Ishikawa (cell line): ENCODE results near the gene NBDY.

ENCODE experiments used
- CEBPB ChIP-seq: IDR thresholded peaks from 2 replicates; pipeline ENCODE4 v1.6.1; 2012
- CREB1 ChIP-seq: IDR thresholded peaks from 2 replicates; pipeline ENCODE4 v1.6.1; 2012; ENCODE audit warnings: low read depth
- EGR1 ChIP-seq: IDR thresholded peaks from 2 replicates; pipeline ENCODE4 v1.6.1; 2012
- EP300 ChIP-seq: IDR thresholded peaks from 2 replicates; pipeline ENCODE4 v1.6.1; 2012; ENCODE audit warnings: borderline replicate concordance
- FOXM1 ChIP-seq: IDR thresholded peaks from 2 replicates; pipeline ENCODE4 v1.6.1; 2012; ENCODE audit warnings: low read depth, borderline replicate concordance
- NFIC ChIP-seq: IDR thresholded peaks from 2 replicates; pipeline ENCODE4 v1.6.1; 2012
- RAD21 ChIP-seq: IDR thresholded peaks from 2 replicates; pipeline ENCODE4 v1.6.1; 2012; ENCODE audit warnings: low read depth
- REST ChIP-seq: IDR thresholded peaks from 2 replicates; pipeline ENCODE4 v1.6.1; 2012; ENCODE audit warnings: low read depth, mild to moderate bottlenecking
- TAF1 ChIP-seq: IDR thresholded peaks from 2 replicates; pipeline ENCODE4 v1.6.1; 2012; ENCODE audit warnings: low read depth, mild to moderate bottlenecking
- TCF12 ChIP-seq: IDR thresholded peaks from 2 replicates; pipeline ENCODE4 v1.6.1; 2012; ENCODE audit warnings: low read depth
- TEAD4 ChIP-seq: IDR thresholded peaks from 2 replicates; pipeline ENCODE4 v1.6.1; 2012
- YY1 ChIP-seq: IDR thresholded peaks from 2 replicates; pipeline ENCODE4 v1.6.1; 2012; ENCODE audit warnings: low read depth
- ZBTB7A ChIP-seq: IDR thresholded peaks from 2 replicates; pipeline ENCODE4 v1.6.1; 2012; ENCODE audit warnings: low read depth
- TF ChIP-seq, protein P1 (sequence below): IDR thresholded peaks from 2 replicates; pipeline ENCODE4 v1.6.1; 2012
- TF ChIP-seq, protein P2 (sequence below): IDR thresholded peaks from 2 replicates; pipeline ENCODE4 v1.6.1; 2012

NBDY gene

GRCh38 chrX:56812515-56813105 is 83.6 kb downstream of the NBDY start:
- TF ChIP-seq TEAD4 (no peak), NFIC (no peak), YY1 (no peak), CREB1 (no peak), EGR1 (no peak), RAD21 (no peak), CEBPB (no peak), TAF1 (no peak), REST (no peak), EP300 (no peak), FOXM1 (no peak), TCF12 (no peak)
- TF ChIP-seq, protein P1, sequence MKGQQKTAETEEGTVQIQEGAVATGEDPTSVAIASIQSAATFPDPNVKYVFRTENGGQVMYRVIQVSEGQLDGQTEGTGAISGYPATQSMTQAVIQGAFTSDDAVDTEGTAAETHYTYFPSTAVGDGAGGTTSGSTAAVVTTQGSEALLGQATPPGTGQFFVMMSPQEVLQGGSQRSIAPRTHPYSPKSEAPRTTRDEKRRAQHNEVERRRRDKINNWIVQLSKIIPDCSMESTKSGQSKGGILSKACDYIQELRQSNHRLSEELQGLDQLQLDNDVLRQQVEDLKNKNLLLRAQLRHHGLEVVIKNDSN = no peak

- TF ChIP-seq EGR1 (no peak), TAF1 (no peak), NFIC (no peak), YY1 (no peak)
- TF ChIP-seq, protein P1 = no peak
Observed at GRCh38 chrX:56813318-56813837, 84.3 kb downstream of the NBDY start.

DNA sequence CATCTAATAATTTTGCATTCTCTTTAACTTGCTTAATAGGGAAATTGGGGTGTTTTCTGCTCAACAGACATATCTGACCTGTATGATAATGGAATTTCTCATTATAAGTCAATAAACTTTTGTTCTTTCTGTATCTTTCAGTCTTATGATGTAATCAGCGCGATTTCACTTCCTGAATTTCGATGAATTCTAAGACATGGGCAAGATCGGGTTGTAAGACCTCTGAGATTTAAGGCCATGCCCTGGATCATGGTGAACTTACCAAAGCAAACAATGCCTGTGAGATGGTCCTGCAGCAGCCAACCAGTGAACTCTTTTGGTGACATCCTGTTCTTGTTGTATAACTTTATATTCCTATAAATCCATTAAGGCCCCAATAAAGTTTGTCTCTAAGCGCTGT is 88.1 kb downstream of the NBDY start:
- TF ChIP-seq FOXM1 = no peak
- TF ChIP-seq, protein P2, sequence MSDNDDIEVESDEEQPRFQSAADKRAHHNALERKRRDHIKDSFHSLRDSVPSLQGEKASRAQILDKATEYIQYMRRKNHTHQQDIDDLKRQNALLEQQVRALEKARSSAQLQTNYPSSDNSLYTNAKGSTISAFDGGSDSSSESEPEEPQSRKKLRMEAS = no peak
- no peak for TF ChIP-seq REST
- no peak for TF ChIP-seq EP300
- TF ChIP-seq CREB1 = no peak
- no peak for TF ChIP-seq CEBPB

- TF ChIP-seq NFIC = no peak
- TF ChIP-seq REST = no peak
- no peak for TF ChIP-seq CREB1
- TF ChIP-seq TCF12 = no peak
- TF ChIP-seq, protein P2 = no peak
- no peak for TF ChIP-seq TAF1
- TF ChIP-seq, protein P1 = no peak
- no peak for TF ChIP-seq EP300
- no peak for TF ChIP-seq FOXM1
- no peak for TF ChIP-seq CEBPB
- TF ChIP-seq TEAD4 = no peak
- TF ChIP-seq ZBTB7A = no peak
- no peak for TF ChIP-seq RAD21
- TF ChIP-seq YY1 = no peak
- TF ChIP-seq EGR1 = no peak
Observed at GRCh38 chrX:56826020-56826419, 97.0 kb downstream of the NBDY start.
